ENCODE data around the gene ERFE.

ERFE gene

GRCh38 chr2:238137885-238138284 lies 20.9 kb upstream of the ERFE start:
- TF ChIP-seq CTCF (IDR thresholded peaks at IDR 0.05; ENCODE audit: low read depth, low read length, missing control alignments), result no peak
- H3K4me3 ChIP-seq (ENCODE audit: low read depth, low read length), result no peak overlapping the region
- DNase-seq (ENCODE audit: low read depth), result no peak

- no peak within 1 kb of the TSS for H3K4me3 ChIP-seq (ENCODE audit: low read depth, low read length)
- TF ChIP-seq CTCF (IDR thresholded peaks at IDR 0.05; ENCODE audit: low read depth, low read length, missing control alignments), result no peak
- DNase-seq (ENCODE audit: low read depth), result no peak
These were observed 20.2 kb upstream of the ERFE start, which contains the start of gene KLHL30 for GRCh38 chr2:238138331-238139195. KLHL30 (plus strand) TSS chr2:238138668; CDS start chr2:238140755, 2,087 bp downstream.

- H3K4me3 ChIP-seq (ENCODE audit: low read depth, low read length), result no peak overlapping the region
- DNase-seq (ENCODE audit: low read depth), result no peak
- TF ChIP-seq CTCF (IDR thresholded peaks at IDR 0.05; ENCODE audit: low read depth, low read length, missing control alignments), result peak; percentile 39
These were observed 19.4 kb upstream of the ERFE start for GRCh38 chr2:238139196-238140039.

- DNase-seq (ENCODE audit: low read depth), result no peak
- H3K4me3 ChIP-seq (ENCODE audit: low read depth, low read length), result no peak overlapping the region
- TF ChIP-seq CTCF (IDR thresholded peaks at IDR 0.05; ENCODE audit: low read depth, low read length, missing control alignments), result no peak
These were observed 18.7 kb upstream of the ERFE start for GRCh38 chr2:238140040-238140439.

- H3K4me3 ChIP-seq (ENCODE audit: low read depth, low read length), result no peak overlapping the region
- DNase-seq (ENCODE audit: low read depth), result no peak
- TF ChIP-seq CTCF (IDR thresholded peaks at IDR 0.05; ENCODE audit: low read depth, low read length, missing control alignments), result no peak
These were observed 17.8 kb upstream of the ERFE start for GRCh38 chr2:238140721-238141540.

GRCh38 chr2:238141541-238142318 lies 17.0 kb upstream of the ERFE start:
- no peak for DNase-seq (ENCODE audit: low read depth)
- TF ChIP-seq CTCF (IDR thresholded peaks at IDR 0.05; ENCODE audit: low read depth, low read length, missing control alignments), result no peak
- H3K4me3 ChIP-seq (ENCODE audit: low read depth, low read length), result no peak overlapping the region

Data from GM12864 (cell line).